ENCODE results near the gene ICAM1. TPM values are rescaled to one million over a fixed set of nuclear protein-coding genes. Genes with fewer than 3 reads are reported as not detected.

ICAM1 gene
- total RNA-seq, 2 experiments from 2014 or later, result 45.2 to 46.4 TPM

GRCh38 chr19:10332965-10333757, 62.2 kb downstream of the ICAM1 start, which contains the start of gene RAVER1:
TSS of gene RAVER1 (minus strand) at chr19:10333529. CDS start at chr19:10333507, 22 bp downstream.
- POLR2A ChIA-PET, result interaction anchor here (0.6 to 2.3 kb wide), 7 partner anchors 16 to 369 kb away, joined by 3 to 23 read pairs (median 4); partner anchors contain the start of genes CDC37 and ICAM1
- intact Hi-C loops (cut with micrococcal nuclease), result loop anchor here (1.0 to 10.0 kb wide), 4 partner anchors 16 to 138 kb away; partner anchors contain the start of genes DNMT1, FDX2, ICAM1 and TYK2
- Mint-ChIP-seq H3K27me3 (no peaks in the 10 kb centered on the region), H3K27ac (peak within 1 kb of the TSS; percentile 96), H3K36me3 (peaks cover 36% of the 10 kb centered on the region), H3K4me1 (ENCODE audit: low read depth) (peaks cover 37% of the 10 kb centered on the region), H3K4me3 (peak within 1 kb of the TSS; percentile 95), H3K9me3 (no peaks in the 10 kb centered on the region)
- CTCF ChIA-PET, result interaction anchor here (0.8 to 2.0 kb wide), 9 partner anchors 21 to 305 kb away, joined by 3 to 12 read pairs (median 3); no protein-coding TSS in a partner anchor
- DNase-seq, result peak; percentile 99

GRCh38 chr19:10333758-10334587, 63.1 kb downstream of the ICAM1 start:
- POLR2A ChIA-PET, result interaction anchor here (0.6 to 2.3 kb wide), 10 partner anchors 11 to 368 kb away, joined by 3 to 23 read pairs (median 3); partner anchors contain the start of genes CDC37 and ICAM1
- DNase-seq, result no peak
- no peaks in the 10 kb centered on the region for H3K27me3 Mint-ChIP-seq
- H3K4me3 Mint-ChIP-seq, result peak overlapping the region; percentile 95
- CTCF ChIA-PET, result interaction anchor here (0.8 to 2.0 kb wide), 9 partner anchors 20 to 306 kb away, joined by 3 to 12 read pairs (median 3); no protein-coding TSS in a partner anchor
- intact Hi-C loops (cut with micrococcal nuclease), result loop anchor here (1.0 to 10.0 kb wide), 4 partner anchors 17 to 139 kb away; partner anchors contain the start of genes DNMT1, FDX2, ICAM1 and TYK2
- peaks cover 36% of the 10 kb centered on the region for H3K36me3 Mint-ChIP-seq
- peaks cover 45% of the 10 kb centered on the region for H3K4me1 Mint-ChIP-seq (ENCODE audit: low read depth)
- H3K9me3 Mint-ChIP-seq, result no peaks in the 10 kb centered on the region
- peak overlapping the region; percentile 96 for H3K27ac Mint-ChIP-seq

- CTCF ChIA-PET, result interaction anchor here (1.2 to 2.0 kb wide), 4 partner anchors 20 to 65 kb away, joined by 3 to 12 read pairs (median 5); no protein-coding TSS in a partner anchor
- H3K9me3 Mint-ChIP-seq, result no peaks in the 10 kb centered on the region
- no peaks in the 10 kb centered on the region for H3K27me3 Mint-ChIP-seq
- DNase-seq, result peak; percentile 71
- peaks cover 51% of the 10 kb centered on the region for H3K4me1 Mint-ChIP-seq (ENCODE audit: low read depth)
- H3K27ac Mint-ChIP-seq, result no peak overlapping the region
- H3K4me3 Mint-ChIP-seq, result peak overlapping the region; percentile 95
- intact Hi-C loops (cut with micrococcal nuclease), result loop anchor here (10.0 kb wide), 1 partner anchor 140 kb away; the partner anchor contains the start of gene DNMT1
- POLR2A ChIA-PET, result interaction anchor here (0.6 to 1.3 kb wide), 3 partner anchors 10 to 67 kb away, joined by 3 read pairs; no protein-coding TSS in a partner anchor
- peaks cover 32% of the 10 kb centered on the region for H3K36me3 Mint-ChIP-seq
These were observed 63.9 kb downstream of the ICAM1 start for GRCh38 chr19:10334588-10335351.

- H3K4me3 Mint-ChIP-seq, result no peak overlapping the region
- peaks cover 51% of the 10 kb centered on the region for H3K4me1 Mint-ChIP-seq (ENCODE audit: low read depth)
These were observed 64.5 kb downstream of the ICAM1 start for GRCh38 chr19:10335352-10335985.

More at GRCh38 chr19:10335352-10335985, 64.5 kb downstream of the ICAM1 start:
- ChIA-PET POLR2A (interaction anchor here (0.5 kb wide), 1 partner anchor 474 kb away, joined by 3 read pairs; no protein-coding TSS in a partner anchor), CTCF (no interaction called here)
- no peaks in the 10 kb centered on the region for H3K9me3 Mint-ChIP-seq
- no peak overlapping the region for H3K27ac Mint-ChIP-seq
- H3K36me3 Mint-ChIP-seq, result peaks cover 26% of the 10 kb centered on the region
- intact Hi-C loops (cut with micrococcal nuclease), result loop anchor here (10.0 kb wide), 1 partner anchor 141 kb away; the partner anchor contains the start of gene DNMT1
- no peak for DNase-seq
- no peaks in the 10 kb centered on the region for H3K27me3 Mint-ChIP-seq

Small RNA genes lying within 50 kb of the gene (microRNA-seq; reads per million reads assigned to microRNA genes)
- not detected for gene MIR4322 (ENCODE audit: borderline microRNAs expressed, borderline number of aligned reads, borderline replicate concordance)

Other genes with a start within 250 kb of the ICAM1 start
- 10 to 100 TPM; 53.5 to 62.9 TPM for gene SHFL, start 184.8 kb upstream of the ICAM1 start, total RNA-seq
- gene ANGPTL6, start 168.4 kb upstream of the ICAM1 start, total RNA-seq, result 10 to 100 TPM; 11.8 to 12.4 TPM
- 100 to 1,000 TPM in 1 of 2 experiments, 10 to 100 TPM in 1; 99.2 to 107 TPM for gene PPAN, start 164.8 kb upstream of the ICAM1 start, total RNA-seq
- 10 to 100 TPM; 28.4 to 29.6 TPM for gene P2RY11, start 159.4 kb upstream of the ICAM1 start, total RNA-seq
- gene EIF3G, start 151.2 kb upstream of the ICAM1 start, total RNA-seq, result 100 to 1,000 TPM; 218 to 245 TPM
- gene DNMT1, start 76.2 kb upstream of the ICAM1 start, total RNA-seq, result 100 to 1,000 TPM; 356 to 357 TPM
- 1 to 10 TPM; 9.4 to 9.8 TPM for gene S1PR2, start 39.8 kb upstream of the ICAM1 start, total RNA-seq
- gene MRPL4, start 18.9 kb upstream of the ICAM1 start, total RNA-seq, result 100 to 1,000 TPM; 106 to 115 TPM
- under 1 TPM; 0.34 to 0.59 TPM for gene ICAM4, start 15.8 kb downstream of the ICAM1 start, total RNA-seq
- 1 to 10 TPM; 1.1 to 1.3 TPM for gene ICAM5, start 18.8 kb downstream of the ICAM1 start, total RNA-seq
- 1 to 10 TPM in 1 of 2 experiments, under 1 TPM in 1; 0.85 to 2.0 TPM for gene ZGLP1, start 38.7 kb downstream of the ICAM1 start, total RNA-seq
- gene FDX2, start 44.9 kb downstream of the ICAM1 start, total RNA-seq, result 10 to 100 TPM in 1 of 2 experiments, 1 to 10 TPM in 1; 9.9 to 12.2 TPM
- gene RAVER1, start 62.4 kb downstream of the ICAM1 start, total RNA-seq, result 10 to 100 TPM; 81.5 to 85.0 TPM
- gene ICAM3, start 68.5 kb downstream of the ICAM1 start, total RNA-seq, result 100 to 1,000 TPM; 125 to 132 TPM
- gene TYK2, start 109.5 kb downstream of the ICAM1 start, total RNA-seq, result 100 to 1,000 TPM; 168 to 186 TPM
- 100 to 1,000 TPM; 189 to 207 TPM for gene CDC37, start 132.4 kb downstream of the ICAM1 start, total RNA-seq
- gene PDE4A, start 149.4 kb downstream of the ICAM1 start, total RNA-seq, result 10 to 100 TPM; 15.7 to 17.5 TPM
- 10 to 100 TPM; 68.0 to 71.0 TPM for gene KEAP1, start 232.2 kb downstream of the ICAM1 start, total RNA-seq
- under 1 TPM; 0.12 to 0.40 TPM for gene S1PR5, start 246.3 kb downstream of the ICAM1 start, total RNA-seq

All from activated CD4-positive, alpha-beta memory T cell treated with anti-CD3 and anti-CD28 coated beads for 36 hours (primary cell).